K562 (cell line): ENCODE results near the gene MYO15B. TPM values are rescaled to one million over a fixed set of nuclear protein-coding genes. Genes with fewer than 3 reads are reported as not detected.
A peak's percentile ranks its signal among the peaks of the same experiment; 100 is the strongest.

Experiments
- ATAC-seq: fragments of 200-7000 bp; cut with Tn5 transposase; 3 replicates; pipeline ENCODE4 v1.9.1; 2020; ENCODE audit warnings: moderate library complexity
- BruUV-seq: library from RNA; stranded (reverse); fragments of 400-500 nt; replicated peaks from 2 replicates; lab custom pipeline; 2021; lab: Mats Ljungman, UMichigan
- CTCF ChIA-PET: fragments of 300-600 bp; formaldehyde crosslinking; extraction: SDS; loops from one replicate; lab custom pipeline; 2021; ENCODE audit warnings: low intra/inter-chr PET ratio; lab: Yijun Ruan, JAX
- POLR2A ChIA-PET: fragments of 300-600, 350-650 bp; sonication (Branson Sonifier 250); formaldehyde crosslinking; extraction: SDS; loops from one replicate; lab custom pipeline; 2021; ENCODE audit warnings: antibody characterized with exemption, inconsistent platforms; lab: Yijun Ruan, JAX
- DNase-seq, 4 experiments: peaks; one replicate each; pipeline versions ENCODE4 v3.0.0 to v3.0.0-alpha.2; 2011 to 2018; ENCODE audit warnings: low spot score in 3 of 4, mixed read lengths in 3 of 4; ENCODE audit errors: extremely low read depth in 1 of 4
- FAIRE-seq: peaks from 2 replicates; lab custom pipeline; 2011; peaks lifted over from hg19 to GRCh38; lab: Jason Lieb, UNC
- H2AFZ ChIP-seq: 2 replicates; pipeline ENCODE4 v1.6.0; 2011; ENCODE audit warnings: low read depth, low read length, control low read depth, inconsistent platforms
- H3K27ac ChIP-seq: fragments of 200-600 bp; 3 replicates; pipeline ENCODE4 v1.8.0; 2011; ENCODE audit warnings: low read depth, mild to moderate bottlenecking, control low read depth, inconsistent platforms, low read length, moderate library complexity, mixed read lengths; ENCODE audit errors: extremely low read depth
- H3K27me3 ChIP-seq, 2 experiments: fragments of 300-600 bp in 1 of 2; 2 replicates in 1 of 2; 3 replicates in 1 of 2; pipeline versions ENCODE4 v1.6.0 to v1.8.0; 2011; ENCODE audit warnings: inconsistent platforms in 2 of 2, low read length in 2 of 2, mild to moderate bottlenecking in 1 of 2, mixed read lengths in 1 of 2, moderate library complexity in 1 of 2; ENCODE audit not compliant: control insufficient read depth in 2 of 2, insufficient read depth in 2 of 2
- H3K36me3 ChIP-seq: fragments of 300-600 bp; 3 replicates; pipeline ENCODE4 v1.8.0; 2011; ENCODE audit warnings: mild to moderate bottlenecking, low read length, inconsistent platforms; ENCODE audit not compliant: control insufficient read depth, insufficient read depth
- H3K4me1 ChIP-seq, 2 experiments: fragments of 200-600 bp in 1 of 2; replicated peaks in 1 of 2; 2 replicates in 1 of 2; 3 replicates in 1 of 2; pipeline versions ENCODE4 v1.5.1 to v1.8.0; 2011; ENCODE audit warnings: inconsistent platforms in 2 of 2, low read length in 2 of 2, mild to moderate bottlenecking in 1 of 2, mixed read lengths in 1 of 2, moderate library complexity in 1 of 2; ENCODE audit not compliant: control insufficient read depth in 2 of 2, insufficient read depth in 2 of 2
- H3K4me2 ChIP-seq: 2 replicates; pipeline ENCODE4 v1.6.1; 2011; ENCODE audit warnings: low read length, control low read depth, inconsistent platforms, mixed read lengths; ENCODE audit not compliant: insufficient read depth
- H3K4me3 ChIP-seq: fragments of 200-600 bp; sonication (generic), shearing (Covaris generic); 2 replicates; pipeline ENCODE4 v1.5.1; 2016; ENCODE audit warnings: control low read depth, inconsistent platforms
- H3K79me2 ChIP-seq: fragments of 200-600 bp; 3 replicates; pipeline ENCODE4 v1.8.0; 2011; ENCODE audit warnings: low read length, inconsistent platforms; ENCODE audit not compliant: control insufficient read depth, insufficient read depth
- H3K9ac ChIP-seq, 2 experiments: 2 replicates each; pipeline versions ENCODE4 v1.6.0 to v1.6.1; 2011; ENCODE audit warnings: low read depth in 2 of 2, low read length in 2 of 2, control low read depth in 1 of 2, inconsistent platforms in 1 of 2, mild to moderate bottlenecking in 1 of 2, mixed read lengths in 1 of 2; ENCODE audit not compliant: insufficient read depth in 1 of 2
- H3K9me1 ChIP-seq: one replicate; pipeline ENCODE4 v1.6.0; 2011; ENCODE audit warnings: inconsistent platforms, mild to moderate bottlenecking, low read length, moderate library complexity; ENCODE audit not compliant: control insufficient read depth, insufficient read depth
- H3K9me3 ChIP-seq: replicated peaks from 2 replicates; pipeline ENCODE4 v1.5.1; 2011; ENCODE audit warnings: low read depth, low read length, inconsistent platforms; ENCODE audit not compliant: control insufficient read depth, insufficient read depth
- H4K20me1 ChIP-seq: replicated peaks from 2 replicates; pipeline ENCODE4 v1.6.1; 2011; ENCODE audit warnings: low read length, inconsistent platforms, mixed read lengths; ENCODE audit not compliant: control insufficient read depth, insufficient read depth
- AFF1 ChIP-seq, 2 experiments: fragments of 450-650 bp; IDR thresholded peaks; 2 replicates each; pipeline ENCODE4 v1.6.1; 2018; ENCODE audit warnings: mild to moderate bottlenecking in 2 of 2, low read depth in 1 of 2; ENCODE audit not compliant: partially characterized antibody in 2 of 2
- ASH1L ChIP-seq: fragments of 450-650 bp; IDR thresholded peaks from 2 replicates; pipeline ENCODE4 v1.6.1; 2018; ENCODE audit warnings: borderline replicate concordance, mild to moderate bottlenecking, low read depth; ENCODE audit not compliant: partially characterized antibody
- BDP1 ChIP-seq: IDR thresholded peaks from 3 replicates; pipeline ENCODE4 v1.6.1; 2011; ENCODE audit not compliant: insufficient read length, insufficient read depth
- HMG20B ChIP-seq: fragments of 250-450 bp; sonication (Bioruptor Pico); IDR thresholded peaks from 2 replicates; pipeline ENCODE4 v1.5.0; 2021; ENCODE audit warnings: mild to moderate bottlenecking
- HNRNPH1 ChIP-seq: fragments of 200-400 bp; formaldehyde crosslinking; optimal IDR thresholded peaks from 2 replicates; pipeline ENCODE3; 2017; ENCODE audit warnings: low read depth, mild to moderate bottlenecking, low read length, moderate library complexity
- KAT8 ChIP-seq: fragments of 450-650 bp; IDR thresholded peaks from 2 replicates; pipeline ENCODE4 v1.6.1; 2016; ENCODE audit warnings: low read depth, mild to moderate bottlenecking
- KLF6 ChIP-seq: fragments of 250-450 bp; sonication (Bioruptor Pico); IDR thresholded peaks from 2 replicates; pipeline ENCODE4 v1.4.0; 2020; ENCODE audit warnings: mild to moderate bottlenecking, moderate library complexity, borderline replicate concordance
- MITF ChIP-seq: IDR thresholded peaks from 2 replicates; pipeline ENCODE4 v1.6.1; 2014; ENCODE audit warnings: antibody characterized with exemption
- ZNF695 ChIP-seq: fragments of 450-650 bp; formaldehyde crosslinking; IDR thresholded peaks from 2 replicates; pipeline ENCODE4 v1.4.0; 2020; ENCODE audit warnings: mild to moderate bottlenecking, moderate library complexity
- WGBS: fragments of 100-300 bp; shearing (Covaris generic); methylation state at CpG from one replicate; pipeline ENCODE4 v1.1.6; 2016; ENCODE audit warnings: low coverage, mixed read lengths; ENCODE audit not compliant: insufficient coverage; ENCODE audit errors: missing lambda C conversion rate; 5-methylcytosine and 5-hydroxymethylcytosine counted together
- in situ Hi-C: fragments of 300-500 bp; cut with MboI; formaldehyde crosslinking; loops from 4 replicates; pipeline ENCODE4 v1.15.0; 2018; ENCODE audit warnings: inconsistent platforms, mixed read lengths
- intact Hi-C: fragments of 100-400 bp; cut with micrococcal nuclease; formaldehyde crosslinking; loops from 2 replicates; pipeline ENCODE4 v1.14.2; 2022
- polyA plus RNA-seq, 8 experiments: library from polyadenylated mRNA; depleted of rRNA in 4 of 8; stranded (reverse) in 5 of 8; unstranded in 3 of 8; fragments of >200 nt; fragmentation: Nextera tagmentation in 2 of 8; fragmentation: Illumina TruSeq in 1 of 8; extraction: Ambion mirVana in 2 of 8; extraction: Trizol in 1 of 8; gene quantifications; 2 replicates each; pipeline versions ENCODE4 v1.2.1 to v1.2.3, GENCODE V29; 2011 to 2014; ENCODE audit warnings: inconsistent platforms in 1 of 8, missing spikeins in 1 of 8
- total RNA-seq, 7 experiments: library from RNA; depleted of rRNA in 6 of 7; stranded (reverse); fragments of >200 nt in 6 of 7; fragmentation: Illumina TruSeq in 2 of 7; extraction: Trizol in 2 of 7; gene quantifications; 2 replicates each; pipeline versions ENCODE4 v1.2.1 to v1.2.3, GENCODE V29; 2011 to 2021; ENCODE audit warnings: low replicate concordance in 1 of 7
- TF ChIP-seq, protein P1 (sequence below): fragments of 450-650 bp; formaldehyde crosslinking; IDR thresholded peaks from 2 replicates; pipeline ENCODE4 v1.4.0; 2022; ENCODE audit warnings: missing genetic modification characterization
- TF ChIP-seq, protein P2 (sequence below), 2 experiments: IDR thresholded peaks in 1 of 2; conservative IDR thresholded peaks in 1 of 2; 2 replicates each; pipeline ENCODE4 v1.6.1; 2016; ENCODE audit warnings: low read depth in 2 of 2, mild to moderate bottlenecking in 1 of 2, missing compliant biosample characterization in 1 of 2, missing genetic modification characterization in 1 of 2, moderate library complexity in 1 of 2

MYO15B gene
- total and polyA plus RNA-seq, 9 of the 15 experiments (the other 6 are each of a cell fraction or from before 2014, with no cell fraction given): 0.05 to 3.1 (median 0.83) TPM; not detected in 2

GRCh38 chr17:75559958-75560533, 27.6 kb upstream of the MYO15B start:
- Histone ChIP-seq H3K27me3 (no peaks in the 10 kb centered on the region), H3K9me1 (peaks cover 3% of the 10 kb centered on the region), H3K9ac (peak overlapping the region in 1 of 2 experiments; percentile 45; a peak in 1 of 4 replicates), H4K20me1 (no peaks in the 10 kb centered on the region), H3K27ac (no peak overlapping the region), H3K36me3 (peaks cover 8% of the 10 kb centered on the region; the same call in 1 of the 3 replicates), H3K4me1 (peaks cover 20 to 48% of the 10 kb centered on the region in 2 experiments), H3K4me3 (no peak overlapping the region), H3K4me2 (no peak overlapping the region), H3K79me2 (no peaks in the 10 kb centered on the region), H3K9me3 (no peaks in the 10 kb centered on the region), H2AFZ (no peak overlapping the region)
- no peak for DNase-seq
- in situ Hi-C loops: no loop called here
- ChIA-PET CTCF (no interaction called here), POLR2A (no interaction called here)
- no peak for ATAC-seq
- WGBS: 72% methylated on average over 9 of the region's 9 CpGs
- FAIRE-seq: no peak
- no TSS peak for BruUV-seq
- intact Hi-C loops: no loop called here
- TF ChIP-seq KLF6 (no peak), ZNF695 (CRISPR knock-in tag) (no peak), BDP1 (no peak), HNRNPH1 (no peak), MITF (no peak), KAT8 (no peak), ASH1L (no peak), AFF1 (IDR thresholded peaks at IDR 0.05; ENCODE audit: low read depth in 1 of 2, partially characterized antibody in 2 of 2) (no peak), HMG20B (CRISPR knock-in tag) (no peak)
- TF ChIP-seq, protein P1, sequence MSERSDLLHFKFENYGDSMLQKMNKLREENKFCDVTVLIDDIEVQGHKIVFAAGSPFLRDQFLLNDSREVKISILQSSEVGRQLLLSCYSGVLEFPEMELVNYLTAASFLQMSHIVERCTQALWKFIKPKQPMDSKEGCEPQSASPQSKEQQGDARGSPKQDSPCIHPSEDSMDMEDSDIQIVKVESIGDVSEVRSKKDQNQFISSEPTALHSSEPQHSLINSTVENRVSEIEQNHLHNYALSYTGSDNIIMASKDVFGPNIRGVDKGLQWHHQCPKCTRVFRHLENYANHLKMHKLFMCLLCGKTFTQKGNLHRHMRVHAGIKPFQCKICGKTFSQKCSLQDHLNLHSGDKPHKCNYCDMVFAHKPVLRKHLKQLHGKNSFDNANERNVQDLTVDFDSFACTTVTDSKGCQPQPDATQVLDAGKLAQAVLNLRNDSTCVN (CRISPR knock-in tag): no peak
- TF ChIP-seq, protein P2, sequence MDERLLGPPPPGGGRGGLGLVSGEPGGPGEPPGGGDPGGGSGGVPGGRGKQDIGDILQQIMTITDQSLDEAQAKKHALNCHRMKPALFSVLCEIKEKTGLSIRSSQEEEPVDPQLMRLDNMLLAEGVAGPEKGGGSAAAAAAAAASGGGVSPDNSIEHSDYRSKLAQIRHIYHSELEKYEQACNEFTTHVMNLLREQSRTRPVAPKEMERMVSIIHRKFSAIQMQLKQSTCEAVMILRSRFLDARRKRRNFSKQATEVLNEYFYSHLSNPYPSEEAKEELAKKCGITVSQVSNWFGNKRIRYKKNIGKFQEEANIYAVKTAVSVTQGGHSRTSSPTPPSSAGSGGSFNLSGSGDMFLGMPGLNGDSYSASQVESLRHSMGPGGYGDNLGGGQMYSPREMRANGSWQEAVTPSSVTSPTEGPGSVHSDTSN (CRISPR knock-in tag; IDR thresholded peaks at IDR 0.05; ENCODE audit: low read depth): no peak
- TF ChIP-seq, protein P2 (tag; conservative IDR thresholded peaks at IDR 0.05; ENCODE audit: low read depth): no peak
